ENCODE results near the gene DDX17.

DDX17 gene

DNA sequence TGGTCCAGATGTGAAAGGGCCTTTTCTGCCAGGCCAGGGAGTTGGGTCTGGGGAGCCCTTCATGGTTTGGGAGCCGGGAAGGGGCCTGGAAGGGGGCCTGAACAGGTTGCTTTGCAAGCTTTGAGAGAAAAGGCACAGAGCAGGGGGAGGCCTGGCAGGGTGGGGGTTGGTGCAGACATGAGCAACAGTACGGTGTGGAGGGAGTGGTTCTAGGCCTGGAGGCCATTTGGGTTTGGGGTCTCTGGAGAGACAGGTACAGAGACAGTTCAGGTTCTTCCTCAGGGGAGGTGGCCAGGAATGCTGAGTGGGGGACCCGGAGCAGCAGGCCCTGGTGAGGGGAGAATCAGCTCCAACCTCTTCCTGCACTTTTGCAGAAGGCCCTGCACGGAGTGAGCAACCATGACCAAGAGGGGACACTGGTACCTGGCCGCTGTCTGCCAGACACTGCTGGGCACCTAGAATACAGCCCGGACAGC lies 36.8 kb downstream of the DDX17 start:
- no CpG with 5 or more reads among the region's 6 CpGs for WGBS, 2 donors (ENCODE audit: extremely low coverage in 2 of 2, insufficient read length in 2 of 2, insufficient replicate concordance in 1 of 2)
- Histone ChIP-seq H3K79me1 (ENCODE audit: low read depth, low read length) (no peaks in the 10 kb centered on the region), H4K8ac (ENCODE audit: low read depth, low read length) (no peak overlapping the region), H3K23ac (ENCODE audit: low read depth, low read length, poor library complexity) (peak overlapping the region; percentile 65), H2BK120ac (ENCODE audit: low read depth, low read length) (no peak overlapping the region), H3K9ac (ENCODE audit: low read depth, low read length, poor library complexity) (no peak overlapping the region), H3K27me3 (ENCODE audit: control insufficient read depth in 3 of 3, insufficient read depth in 3 of 3, low read depth in 1 of 3, low read length in 3 of 3) (peaks cover 0 to 28% (median 28%) of the 10 kb centered on the region in 3 experiments), H3K4me2 (ENCODE audit: insufficient read depth, low read length, poor library complexity, severe bottlenecking) (no peak overlapping the region), H3K4ac (ENCODE audit: low read length) (no peak overlapping the region), H3K27ac (replicated peaks; ENCODE audit: low read length) (no peak overlapping the region), H2BK15ac (ENCODE audit: low read length) (peak overlapping the region; percentile 98), H3K4me3 (ENCODE audit: low read length in 2 of 2) (no peak overlapping the region), H3K14ac (ENCODE audit: low read length) (no peak overlapping the region), H4K91ac (ENCODE audit: low read depth, low read length, poor library complexity) (no peak overlapping the region), H2AK5ac (ENCODE audit: low read depth, low read length) (peak overlapping the region; percentile 95), H3K4me1 (ENCODE audit: control insufficient read depth in 2 of 2, insufficient read depth in 1 of 2, low read depth in 1 of 2, low read length in 2 of 2) (peaks cover 3 to 9% of the 10 kb centered on the region in 2 donors), H2AFZ (ENCODE audit: low read length) (no peak overlapping the region), H2BK5ac (ENCODE audit: low read length) (peak overlapping the region; percentile 73), H2BK12ac (ENCODE audit: low read length) (no peak overlapping the region), H3K9me3 (replicated peaks in 1 of 2; ENCODE audit: control insufficient read depth in 2 of 2, insufficient read depth in 1 of 2, low read depth in 1 of 2, low read length in 2 of 2) (no peaks in the 10 kb centered on the region), H3K18ac (ENCODE audit: low read length) (peak overlapping the region; percentile 94), H3K36me3 (replicated peaks in 1 of 2; ENCODE audit: control insufficient read depth in 2 of 2, insufficient read depth in 2 of 2, low read length in 2 of 2) (no peaks in the 10 kb centered on the region)
- no peak for DNase-seq (ENCODE audit: low spot score)

DNA sequence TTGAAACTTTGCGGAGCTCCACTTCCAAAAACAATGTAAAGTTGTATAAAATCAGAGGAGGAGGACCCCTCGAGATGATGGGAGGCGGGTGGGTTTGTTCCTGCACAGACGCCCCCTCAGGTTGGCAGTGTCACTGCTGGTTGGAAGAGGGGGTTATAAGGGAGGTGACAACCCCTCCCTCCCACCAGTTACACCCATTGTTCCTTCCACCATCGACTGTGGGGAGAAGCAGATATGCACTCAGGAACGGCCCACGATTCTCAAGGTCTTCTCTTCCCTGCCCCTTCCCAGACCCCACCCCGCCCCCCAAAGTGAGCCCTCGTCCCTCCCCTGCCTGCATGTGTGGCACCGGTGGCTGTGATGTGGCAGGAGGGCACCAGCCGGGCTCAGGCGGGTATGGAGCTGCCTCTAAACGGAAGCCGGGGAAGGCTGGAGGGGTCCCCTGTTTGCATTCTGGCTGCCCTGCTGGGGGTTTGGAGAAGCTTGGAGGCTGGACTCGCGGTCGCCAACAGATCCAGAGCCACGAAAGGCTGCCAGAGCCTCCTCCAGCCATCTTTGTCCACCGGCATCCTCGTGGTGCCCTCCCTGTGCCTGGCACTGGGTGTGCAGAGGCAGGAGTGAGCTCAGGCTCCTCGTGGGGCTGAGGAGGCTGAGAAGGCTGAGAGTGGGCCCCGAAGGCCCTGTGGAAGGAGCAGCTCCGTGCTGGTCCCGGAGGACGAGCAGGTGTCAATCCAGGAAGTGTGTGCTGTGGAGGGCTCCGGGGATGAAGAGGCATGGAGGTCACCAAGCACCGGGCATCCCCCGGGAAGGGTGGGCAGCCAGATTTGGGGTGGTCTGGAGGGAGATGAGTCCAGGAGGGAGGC lies 37.4 kb downstream of the DDX17 start:
- DNase-seq (ENCODE audit: low spot score): no peak
- H3K9ac ChIP-seq (ENCODE audit: low read depth, low read length, poor library complexity): peak overlapping the region; percentile 93
- H3K27ac ChIP-seq (replicated peaks; ENCODE audit: low read length): no peak overlapping the region
- H3K4me2 ChIP-seq (ENCODE audit: insufficient read depth, low read length, poor library complexity, severe bottlenecking): peak overlapping the region; percentile 94
- H2BK120ac ChIP-seq (ENCODE audit: low read depth, low read length): peak overlapping the region; percentile 93
- H3K36me3 ChIP-seq (replicated peaks in 1 of 2; ENCODE audit: control insufficient read depth in 2 of 2, insufficient read depth in 2 of 2, low read length in 2 of 2): no peaks in the 10 kb centered on the region
- peak overlapping the region; percentile 95 for H2AK5ac ChIP-seq (ENCODE audit: low read depth, low read length)
- peak overlapping the region; percentile 98 for H2BK15ac ChIP-seq (ENCODE audit: low read length)
- no peak overlapping the region for H4K8ac ChIP-seq (ENCODE audit: low read depth, low read length)
- no peak overlapping the region for H3K4ac ChIP-seq (ENCODE audit: low read length)
- no peak overlapping the region for H2BK12ac ChIP-seq (ENCODE audit: low read length)
- H3K14ac ChIP-seq (ENCODE audit: low read length): peak overlapping the region; percentile 92
- H2BK5ac ChIP-seq (ENCODE audit: low read length): peak overlapping the region; percentile 73
- H3K27me3 ChIP-seq (ENCODE audit: control insufficient read depth in 3 of 3, insufficient read depth in 3 of 3, low read depth in 1 of 3, low read length in 3 of 3): peaks cover 0 to 28% (median 28%) of the 10 kb centered on the region in 3 experiments
- no peaks in the 10 kb centered on the region for H3K9me3 ChIP-seq (replicated peaks in 1 of 2; ENCODE audit: control insufficient read depth in 2 of 2, insufficient read depth in 1 of 2, low read depth in 1 of 2, low read length in 2 of 2)
- peak overlapping the region; percentile 98 for H3K23ac ChIP-seq (ENCODE audit: low read depth, low read length, poor library complexity)
- H3K18ac ChIP-seq (ENCODE audit: low read length): peak overlapping the region; percentile 100
- H3K4me1 ChIP-seq (ENCODE audit: control insufficient read depth in 2 of 2, insufficient read depth in 1 of 2, low read depth in 1 of 2, low read length in 2 of 2): peaks cover 9 to 11% of the 10 kb centered on the region in 2 donors
- no peaks in the 10 kb centered on the region for H3K79me1 ChIP-seq (ENCODE audit: low read depth, low read length)
- no peak overlapping the region for H4K91ac ChIP-seq (ENCODE audit: low read depth, low read length, poor library complexity)
- H2AFZ ChIP-seq (ENCODE audit: low read length): peak overlapping the region; percentile 99
- no CpG with 5 or more reads among the region's 28 CpGs for WGBS, 2 donors (ENCODE audit: extremely low coverage in 2 of 2, insufficient read length in 2 of 2, insufficient replicate concordance in 1 of 2)
- peak overlapping the region; percentile 49 to 73 for H3K4me3 ChIP-seq (ENCODE audit: low read length in 2 of 2)

DNA sequence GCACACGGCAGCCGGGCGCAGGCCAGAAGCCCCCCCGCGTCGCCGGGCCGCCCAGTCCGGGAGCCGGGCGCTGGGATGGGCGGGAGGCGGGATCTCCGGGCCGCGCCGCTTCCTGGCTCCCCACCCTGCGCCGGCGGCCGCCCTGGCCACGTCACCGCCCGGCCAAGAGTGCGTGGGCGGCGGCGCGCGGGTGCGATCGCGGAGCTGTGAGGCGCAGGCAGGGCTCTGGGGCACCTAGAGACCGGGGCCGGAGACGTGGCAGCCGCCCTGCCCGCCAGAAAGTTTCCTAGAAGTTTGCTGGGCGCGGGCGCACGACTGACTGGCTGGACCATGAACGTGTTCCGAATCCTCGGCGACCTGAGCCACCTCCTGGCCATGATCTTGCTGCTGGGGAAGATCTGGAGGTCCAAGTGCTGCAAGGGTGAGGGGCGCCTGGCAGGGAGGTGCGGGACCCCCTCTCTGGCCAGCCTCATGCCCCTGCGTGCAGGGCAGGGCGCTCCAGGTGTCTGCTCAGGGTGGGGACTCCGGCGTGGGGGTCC lies 38.1 kb downstream of the DDX17 start, which contains the start of gene KDELR3:
KDELR3 (plus strand) TSS at position 193 of the 539 bp plus-strand sequence; CDS start at position 331, 138 bp downstream.
- Histone ChIP-seq H3K27me3 (ENCODE audit: control insufficient read depth in 3 of 3, insufficient read depth in 3 of 3, low read depth in 1 of 3, low read length in 3 of 3) (peaks cover 0 to 28% (median 28%) of the 10 kb centered on the region in 3 experiments), H2BK15ac (ENCODE audit: low read length) (peak within 1 kb of the TSS; percentile 98)
- no CpG with 5 or more reads among the region's 53 CpGs for WGBS, 2 donors (ENCODE audit: extremely low coverage in 2 of 2, insufficient read length in 2 of 2, insufficient replicate concordance in 1 of 2)

More for the DNA sequence above, 38.1 kb downstream of the DDX17 start, which contains the start of gene KDELR3:
- no peak for DNase-seq (ENCODE audit: low spot score)
- Histone ChIP-seq H3K18ac (ENCODE audit: low read length) (peak within 1 kb of the TSS; percentile 100), H3K9me3 (replicated peaks in 1 of 2; ENCODE audit: control insufficient read depth in 2 of 2, insufficient read depth in 1 of 2, low read depth in 1 of 2, low read length in 2 of 2) (no peaks in the 10 kb centered on the region), H4K8ac (ENCODE audit: low read depth, low read length) (peak within 1 kb of the TSS; percentile 97), H2AK5ac (ENCODE audit: low read depth, low read length) (peak within 1 kb of the TSS; percentile 95), H3K36me3 (replicated peaks in 1 of 2; ENCODE audit: control insufficient read depth in 2 of 2, insufficient read depth in 2 of 2, low read length in 2 of 2) (no peaks in the 10 kb centered on the region), H3K79me1 (ENCODE audit: low read depth, low read length) (no peaks in the 10 kb centered on the region), H2BK5ac (ENCODE audit: low read length) (peak within 1 kb of the TSS; percentile 73), H3K23ac (ENCODE audit: low read depth, low read length, poor library complexity) (peak within 1 kb of the TSS; percentile 98), H3K9ac (ENCODE audit: low read depth, low read length, poor library complexity) (peak within 1 kb of the TSS; percentile 93), H3K4me3 (ENCODE audit: low read length in 2 of 2) (peak within 1 kb of the TSS; percentile 49 to 73), H3K4ac (ENCODE audit: low read length) (peak within 1 kb of the TSS; percentile 94), H2BK120ac (ENCODE audit: low read depth, low read length) (peak within 1 kb of the TSS; percentile 93), H3K4me1 (ENCODE audit: control insufficient read depth in 2 of 2, insufficient read depth in 1 of 2, low read depth in 1 of 2, low read length in 2 of 2) (peaks cover 13 to 14% of the 10 kb centered on the region in 2 donors), H4K91ac (ENCODE audit: low read depth, low read length, poor library complexity) (no peak within 1 kb of the TSS), H3K27ac (replicated peaks; ENCODE audit: low read length) (no peak within 1 kb of the TSS), H3K4me2 (ENCODE audit: insufficient read depth, low read length, poor library complexity, severe bottlenecking) (peak within 1 kb of the TSS; percentile 94), H2BK12ac (ENCODE audit: low read length) (peak within 1 kb of the TSS; percentile 75), H3K14ac (ENCODE audit: low read length) (peak within 1 kb of the TSS; percentile 92), H2AFZ (ENCODE audit: low read length) (peak within 1 kb of the TSS; percentile 99)

Data from neuronal stem cell (in vitro differentiated cells).